Lower lobe of right lung (tissue), 2 donors: ENCODE measurements around the gene USP28. TPM values are rescaled to one million over a fixed set of nuclear protein-coding genes. Genes with fewer than 3 reads are reported as not detected.

Source experiments
- ATAC-seq, 2 donors: fragments of 200-7000 bp; cut with Tn5 transposase; one replicate each; pipeline ENCODE4 v1.9.1; 2020 to 2022; ENCODE audit warnings: mild to moderate bottlenecking in 2 of 2, moderate library complexity in 2 of 2
- DNase-seq: peaks from one replicate; pipeline ENCODE4 v3.0.0-alpha.2; 2020
- H3K27ac ChIP-seq: fragments of 200-600 bp; one replicate; pipeline ENCODE4 v1.8.0; 2022
- H3K27me3 ChIP-seq: fragments of 200-600 bp; one replicate; pipeline ENCODE4 v1.8.0; 2022; ENCODE audit warnings: low read depth
- H3K36me3 ChIP-seq: fragments of 200-600 bp; one replicate; pipeline ENCODE4 v1.8.0; 2022; ENCODE audit warnings: mild to moderate bottlenecking
- H3K4me1 ChIP-seq: fragments of 200-600 bp; one replicate; pipeline ENCODE4 v1.8.0; 2022
- H3K4me3 ChIP-seq: fragments of 200-600 bp; one replicate; pipeline ENCODE4 v1.8.0; 2022; ENCODE audit warnings: mild to moderate bottlenecking
- H3K9me3 ChIP-seq: fragments of 200-600 bp; one replicate; pipeline ENCODE4 v1.8.0; 2022
- CTCF ChIP-seq: fragments of 200-600 bp; IDR thresholded peaks from one replicate; pipeline ENCODE4 v1.8.0; 2022; ENCODE audit warnings: antibody characterized with exemption, mild to moderate bottlenecking
- intact Hi-C: fragments of 100-400 bp; cut with DNase I; formaldehyde crosslinking; loops from one replicate; pipeline ENCODE4 v1.11.0; 2022
- total RNA-seq: library from RNA; stranded (reverse); fragmentation: NEBNext Ultra II Directional; extraction: Animal tissue kit (Norgen Biotek cat#: 25700); gene quantifications from one replicate; pipeline ENCODE4 v1.2.1, GENCODE V29; 2021
- donor health status: DM: no; HTN: yes; CAD: no; lungs with severe emphysema.

Gene USP28
- total RNA-seq, 1 donor from 2014 or later: 28.0 TPM

DNA sequence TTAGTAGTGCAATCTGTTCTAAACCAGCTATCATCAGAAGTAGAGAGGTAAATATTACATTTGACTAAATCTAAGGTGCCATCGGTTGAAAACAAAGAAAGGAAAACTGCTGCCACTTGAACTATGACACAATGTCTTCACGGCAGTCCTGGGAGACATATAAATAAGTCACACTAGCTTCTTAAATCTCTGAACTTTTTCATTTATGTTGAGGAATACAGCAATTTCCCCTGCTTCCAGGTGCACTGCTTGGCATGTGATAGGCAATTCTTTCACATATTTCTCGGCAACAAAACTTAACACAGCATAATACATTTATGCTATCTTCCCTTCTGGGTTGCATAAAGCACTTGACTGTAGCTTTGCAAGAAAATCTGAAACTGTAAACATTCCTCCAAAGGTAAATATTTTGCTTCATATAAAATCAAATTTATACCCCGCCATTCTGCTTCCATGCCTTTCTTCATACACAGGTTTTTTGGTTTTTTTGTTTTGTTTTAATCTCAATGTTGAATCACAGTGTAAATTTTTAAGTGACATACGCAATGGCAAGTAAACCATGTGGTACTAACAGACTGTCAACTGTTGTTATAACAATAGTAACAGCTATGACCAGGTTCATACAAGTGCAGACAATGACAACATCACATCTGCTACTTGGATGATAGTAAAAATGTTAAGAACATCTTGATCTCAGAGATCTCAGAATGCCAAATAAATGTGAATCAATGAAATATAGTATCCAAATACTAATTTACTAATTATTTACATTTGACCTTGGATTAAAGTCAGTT lies 18.2 kb downstream of the USP28 start:
- no peak for ATAC-seq
- no peaks in the 10 kb centered on the region for H3K9me3 ChIP-seq

DNA sequence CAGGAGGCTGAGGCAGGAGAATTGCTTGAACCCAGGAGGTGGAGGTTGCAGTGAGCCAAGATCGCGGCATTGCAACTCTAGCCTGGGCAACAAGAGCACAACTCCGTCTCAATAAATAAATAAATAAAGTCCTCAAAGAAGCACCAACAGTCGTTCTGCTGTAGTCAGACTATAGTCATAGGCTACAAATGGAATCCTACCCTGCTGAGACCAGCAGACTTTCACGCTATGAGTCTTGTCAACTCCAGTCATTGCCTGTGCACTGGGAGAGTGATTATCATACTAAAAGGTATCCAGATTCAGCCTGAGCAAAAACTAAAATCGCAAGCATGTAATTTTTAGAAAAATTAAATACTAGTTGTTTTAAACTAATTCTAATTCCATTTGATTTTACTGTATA lies 19.6 kb downstream of the USP28 start:
- intact Hi-C loops: no loop called here
- ATAC-seq: no peak
- H3K9me3 ChIP-seq: no peaks in the 10 kb centered on the region
- no peak overlapping the region for H3K4me3 ChIP-seq
- no peak for DNase-seq
- H3K27ac ChIP-seq: no peak overlapping the region
- TF ChIP-seq CTCF: no peak
- no peaks in the 10 kb centered on the region for H3K27me3 ChIP-seq
- peaks cover 9% of the 10 kb centered on the region for H3K4me1 ChIP-seq
- H3K36me3 ChIP-seq: peaks cover 23% of the 10 kb centered on the region

More for the DNA sequence above, 18.2 kb downstream of the USP28 start:
- Histone ChIP-seq H3K36me3 (peaks cover 9% of the 10 kb centered on the region), H3K4me3 (no peak overlapping the region), H3K27ac (no peak overlapping the region), H3K27me3 (no peaks in the 10 kb centered on the region), H3K4me1 (peaks cover 9% of the 10 kb centered on the region)
- TF ChIP-seq CTCF: no peak
- no peak for DNase-seq
- intact Hi-C loops: no loop called here

DNA sequence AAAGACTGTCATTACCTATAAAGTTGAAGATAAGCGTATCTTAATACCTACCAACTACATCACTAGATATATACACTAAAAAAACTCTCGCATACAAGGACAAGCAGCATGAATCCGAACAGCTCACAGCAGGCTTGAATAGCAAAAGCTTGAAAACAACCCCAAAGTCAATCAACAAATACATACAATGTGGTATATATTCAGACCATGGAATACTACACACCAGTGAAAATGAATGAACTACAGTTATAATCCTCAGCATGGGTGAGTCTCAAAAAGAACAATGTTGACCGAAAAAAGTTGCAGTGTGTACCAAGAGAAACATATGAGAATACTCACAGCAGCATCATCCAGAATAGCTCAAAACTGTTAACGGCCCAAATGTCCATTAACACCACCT lies 25.2 kb downstream of the USP28 start:
- DNase-seq (no peak), ATAC-seq (no peak)
- H3K9me3 ChIP-seq: no peaks in the 10 kb centered on the region
- TF ChIP-seq CTCF: no peak
- peaks cover 2% of the 10 kb centered on the region for H3K4me1 ChIP-seq
- H3K27ac ChIP-seq: no peak overlapping the region
- H3K27me3 ChIP-seq: no peaks in the 10 kb centered on the region
- no peak overlapping the region for H3K4me3 ChIP-seq
- H3K36me3 ChIP-seq: peaks cover 47% of the 10 kb centered on the region
- intact Hi-C loops: no loop called here

DNA sequence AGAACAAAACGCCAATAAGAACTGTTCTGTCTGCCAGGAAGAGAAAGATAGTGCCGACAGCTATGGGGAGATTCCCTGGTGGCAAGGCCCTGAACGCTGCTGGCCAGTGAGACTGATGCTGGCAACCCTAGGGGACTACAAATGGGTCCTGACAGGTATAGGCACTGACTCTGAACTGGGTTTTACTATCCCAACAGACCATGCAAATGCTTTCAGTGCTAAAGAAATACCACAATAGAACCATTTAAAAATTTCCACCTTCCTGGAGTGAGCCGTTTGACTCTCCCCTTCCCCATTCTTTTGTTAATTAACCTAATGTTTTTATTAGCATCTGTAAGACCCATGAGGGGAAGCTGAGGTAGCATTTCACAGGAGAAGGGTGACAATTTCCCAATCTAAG lies 25.7 kb downstream of the USP28 start:
- Histone ChIP-seq H3K27me3 (no peaks in the 10 kb centered on the region), H3K4me3 (no peak overlapping the region), H3K36me3 (peaks cover 47% of the 10 kb centered on the region), H3K27ac (no peak overlapping the region), H3K4me1 (no peaks in the 10 kb centered on the region), H3K9me3 (no peaks in the 10 kb centered on the region)
- DNase-seq (no peak), ATAC-seq (no peak)
- intact Hi-C loops: no loop called here
- no peak for TF ChIP-seq CTCF

DNA sequence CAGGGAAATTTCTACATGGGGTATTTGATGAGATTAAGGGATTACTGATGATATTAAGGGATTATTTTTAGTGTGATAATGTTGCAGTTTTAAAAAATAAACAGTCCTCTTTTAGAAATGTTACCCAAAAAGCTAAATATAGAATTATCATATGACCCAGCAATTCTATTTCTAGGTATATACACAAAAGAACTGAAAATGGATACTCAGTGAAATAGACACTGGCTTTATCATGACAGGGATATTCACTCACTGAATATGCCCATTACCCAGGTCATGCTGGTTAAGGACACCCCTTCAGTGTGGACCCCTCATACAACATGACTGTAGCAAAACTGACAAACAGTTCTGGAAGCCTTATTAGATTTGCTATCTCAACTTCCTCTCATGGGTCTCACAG lies 27.8 kb downstream of the USP28 start:
- no peak overlapping the region for H3K4me3 ChIP-seq
- no peak for DNase-seq
- no peaks in the 10 kb centered on the region for H3K9me3 ChIP-seq
- no peak for ATAC-seq
- no peaks in the 10 kb centered on the region for H3K4me1 ChIP-seq
- H3K27me3 ChIP-seq: no peaks in the 10 kb centered on the region
- no peak for TF ChIP-seq CTCF
- H3K27ac ChIP-seq: no peak overlapping the region
- intact Hi-C loops: no loop called here
- H3K36me3 ChIP-seq: peaks cover 42% of the 10 kb centered on the region
